IPS-15b (cell line): Measurements from ENCODE around the gene SLN.

ENCODE experiments used
- H3K27me3 ChIP-seq: one replicate; pipeline ENCODE4 v1.6.1; 2013; ENCODE audit warnings: low read length; ENCODE audit not compliant: control insufficient read depth, insufficient read depth
- H3K36me3 ChIP-seq: one replicate; pipeline ENCODE4 v1.6.1; 2013; ENCODE audit warnings: low read length; ENCODE audit not compliant: control insufficient read depth, insufficient read depth
- H3K4me1 ChIP-seq: one replicate; pipeline ENCODE4 v1.6.1; 2013; ENCODE audit warnings: mild to moderate bottlenecking, low read length; ENCODE audit not compliant: control insufficient read depth, insufficient read depth
- H3K4me3 ChIP-seq: one replicate; pipeline ENCODE4 v1.5.1; 2013; ENCODE audit warnings: low read depth, low read length
- H3K9ac ChIP-seq: one replicate; pipeline ENCODE4 v1.6.1; 2013; ENCODE audit warnings: low read depth, mild to moderate bottlenecking, low read length
- H3K9me3 ChIP-seq: one replicate; pipeline ENCODE4 v1.6.1; 2013; ENCODE audit warnings: mild to moderate bottlenecking, low read length; ENCODE audit not compliant: control insufficient read depth, insufficient read depth

Gene SLN

GRCh38 chr11:107659310-107659709 lies 52.5 kb downstream of the SLN start:
- no peaks in the 10 kb centered on the region for H3K36me3 ChIP-seq
- H3K4me1 ChIP-seq: no peaks in the 10 kb centered on the region
- H3K9me3 ChIP-seq: no peaks in the 10 kb centered on the region
- no peak overlapping the region for H3K4me3 ChIP-seq
- H3K9ac ChIP-seq: no peak overlapping the region
- H3K27me3 ChIP-seq: no peaks in the 10 kb centered on the region
